HG02763 (cell line): ENCODE measurements around the gene CILP.
"Not testable (repeated sequence)": the region's sequence is repeated elsewhere in the genome, so short reads cannot be mapped to it uniquely, and the experiment has no call there.

ENCODE experiments used
- ATAC-seq: cut with Tn5 transposase; IDR thresholded peaks from one replicate; pipeline ENCODE4 v1.9.1; 2021; ENCODE audit warnings: mild to moderate bottlenecking, moderate library complexity; ENCODE audit not compliant: unreplicated experiment

CILP gene

GRCh38 chr15:65226901-65227300, 15.6 kb upstream of the CILP start:
- not testable (repeated sequence) for ATAC-seq

- no peak for ATAC-seq
Measured at GRCh38 chr15:65226221-65226620, 14.9 kb upstream of the CILP start.

- no peak for ATAC-seq
Measured at GRCh38 chr15:65223996-65224395, 12.7 kb upstream of the CILP start.

- no peak for ATAC-seq
Measured at GRCh38 chr15:65222891-65223290, 11.6 kb upstream of the CILP start.

- no peak for ATAC-seq
Measured at GRCh38 chr15:65221697-65222096, 10.4 kb upstream of the CILP start.

GRCh38 chr15:65219137-65219536, 7.9 kb upstream of the CILP start:
- no peak for ATAC-seq

- no peak for ATAC-seq
Measured at GRCh38 chr15:65217526-65218482, 6.5 kb upstream of the CILP start.

- no peak for ATAC-seq
Measured at GRCh38 chr15:65215496-65215895, 4.2 kb upstream of the CILP start.

GRCh38 chr15:65214010-65214409, 2.7 kb upstream of the CILP start:
- ATAC-seq, result no peak

GRCh38 chr15:65213241-65213640, 2.0 kb upstream of the CILP start:
- no peak for ATAC-seq

GRCh38 chr15:65212097-65212496, 824 bp upstream of the CILP start:
- ATAC-seq, result no peak

GRCh38 chr15:65211482-65211982, 259 bp upstream of the CILP start:
- no peak for ATAC-seq

GRCh38 chr15:65209701-65210643, 1.3 kb downstream of the CILP start:
- ATAC-seq, result no peak

GRCh38 chr15:65208647-65209046, 2.6 kb downstream of the CILP start:
- ATAC-seq, result no peak

GRCh38 chr15:65207280-65207840, 3.9 kb downstream of the CILP start:
- no peak for ATAC-seq

GRCh38 chr15:65206750-65207149, 4.5 kb downstream of the CILP start:
- ATAC-seq, result no peak

GRCh38 chr15:65204931-65205660, 6.2 kb downstream of the CILP start:
- ATAC-seq, result no peak

GRCh38 chr15:65204236-65204930, 6.9 kb downstream of the CILP start:
- no peak for ATAC-seq

GRCh38 chr15:65201918-65202317, 9.4 kb downstream of the CILP start:
- no peak for ATAC-seq

GRCh38 chr15:65198571-65198970, 12.7 kb downstream of the CILP start:
- ATAC-seq, result no peak
